GM19397 (cell line): Measurements from ENCODE around the gene FLAD1.

ENCODE experiments used
- ATAC-seq: cut with Tn5 transposase; IDR thresholded peaks from one replicate; pipeline ENCODE4 v1.9.1; 2021; ENCODE audit warnings: mild to moderate bottlenecking, moderate library complexity; ENCODE audit not compliant: unreplicated experiment

FLAD1 gene

DNA sequence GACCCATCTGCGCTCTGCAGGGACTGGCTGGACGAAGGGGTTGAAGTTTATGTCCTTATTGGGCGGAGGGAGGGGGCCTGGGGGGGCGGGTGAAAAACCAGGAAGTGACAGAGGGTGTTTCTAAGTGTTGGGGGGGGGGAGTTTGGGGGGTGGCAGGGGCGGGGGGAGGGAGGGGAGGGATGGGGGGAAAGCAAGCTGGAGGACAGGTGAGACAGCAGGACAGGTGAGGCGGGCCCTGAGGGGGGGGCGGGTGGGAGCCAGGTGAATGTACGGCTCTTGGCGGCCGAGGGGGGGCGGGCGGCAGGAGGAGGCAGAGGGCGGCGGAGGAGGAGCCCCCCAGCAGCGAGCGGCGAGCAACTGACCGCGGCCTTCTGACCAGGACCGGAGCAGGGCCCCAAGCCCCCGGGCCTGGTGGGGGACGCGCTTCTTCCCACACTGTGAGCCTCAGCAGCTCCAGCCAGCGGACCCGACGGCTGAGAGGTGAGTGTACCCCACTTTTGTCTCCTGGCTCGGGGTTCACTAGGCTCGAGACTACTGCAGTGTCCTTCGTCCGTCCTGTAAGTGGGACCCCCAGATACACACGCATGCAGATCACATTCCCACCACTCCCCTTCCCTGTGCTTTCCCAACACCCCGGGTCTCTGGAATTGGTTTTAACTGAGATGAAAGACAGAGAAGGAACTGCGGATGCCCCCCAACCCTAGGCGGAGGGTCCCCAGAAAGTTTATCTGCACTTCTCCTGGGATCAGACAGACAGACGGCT lies 19.5 kb downstream of the FLAD1 start, which contains the start of gene ZBTB7B:
ZBTB7B (plus strand) TSS at position 339 of the 763 bp plus-strand sequence. CDS start 11,859 bp downstream, outside the sequence.
- no peak for ATAC-seq

DNA sequence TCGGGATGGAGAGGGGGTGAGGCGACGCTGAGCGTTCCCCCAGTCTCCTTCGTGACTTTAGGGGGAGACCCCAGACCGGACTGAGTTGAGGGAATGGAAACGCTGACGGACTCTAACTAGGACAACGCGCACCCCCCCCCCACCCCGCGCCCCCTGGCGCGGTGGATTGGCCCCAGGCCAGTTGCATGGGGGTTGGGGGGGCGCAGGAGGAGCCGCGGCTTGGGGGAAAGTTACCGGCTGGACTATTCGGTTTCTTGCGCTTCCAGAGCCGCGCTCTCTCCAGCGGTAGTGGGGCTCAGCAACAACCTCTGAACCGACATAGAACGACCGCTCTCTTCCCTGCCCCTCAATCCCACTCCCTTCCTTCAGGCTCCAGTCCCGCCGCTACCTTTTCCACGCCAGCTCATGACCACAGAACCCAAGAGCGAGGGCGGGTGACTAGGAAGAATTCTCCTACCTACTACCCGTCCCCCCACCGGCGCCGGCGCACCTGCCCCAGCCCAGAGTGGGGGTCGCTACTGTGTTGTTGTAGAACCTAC lies 20.2 kb downstream of the FLAD1 start:
- no peak for ATAC-seq

DNA sequence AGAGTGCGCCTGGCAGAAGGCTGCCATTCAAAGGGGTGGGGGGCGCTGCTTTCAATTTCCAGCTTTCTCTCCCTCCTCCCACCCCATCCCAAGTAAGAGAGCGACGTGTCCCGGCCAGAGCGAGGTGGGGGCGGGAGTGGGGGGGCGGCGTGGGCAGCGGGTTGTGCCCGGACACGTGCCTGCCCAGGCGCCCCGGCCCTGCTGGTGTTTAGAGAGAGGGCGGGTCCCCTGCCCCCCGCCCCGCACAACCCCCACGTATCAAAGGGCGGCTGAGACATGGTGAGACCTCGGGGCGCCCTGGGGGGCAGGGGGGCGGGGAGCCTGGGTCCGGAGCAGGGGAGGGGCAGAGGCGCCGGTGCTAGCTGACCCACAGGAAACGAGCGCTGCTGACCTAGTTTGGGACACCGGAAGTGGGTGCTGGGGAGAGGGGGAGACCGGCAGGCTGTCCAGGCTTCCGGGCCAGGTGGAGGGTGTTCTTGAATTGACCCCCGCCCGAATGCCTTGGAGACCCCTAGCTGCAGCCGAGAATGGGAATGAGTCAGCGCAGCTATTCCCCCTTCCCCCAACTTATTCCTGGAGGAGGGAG lies 20.7 kb downstream of the FLAD1 start:
- no peak for ATAC-seq

DNA sequence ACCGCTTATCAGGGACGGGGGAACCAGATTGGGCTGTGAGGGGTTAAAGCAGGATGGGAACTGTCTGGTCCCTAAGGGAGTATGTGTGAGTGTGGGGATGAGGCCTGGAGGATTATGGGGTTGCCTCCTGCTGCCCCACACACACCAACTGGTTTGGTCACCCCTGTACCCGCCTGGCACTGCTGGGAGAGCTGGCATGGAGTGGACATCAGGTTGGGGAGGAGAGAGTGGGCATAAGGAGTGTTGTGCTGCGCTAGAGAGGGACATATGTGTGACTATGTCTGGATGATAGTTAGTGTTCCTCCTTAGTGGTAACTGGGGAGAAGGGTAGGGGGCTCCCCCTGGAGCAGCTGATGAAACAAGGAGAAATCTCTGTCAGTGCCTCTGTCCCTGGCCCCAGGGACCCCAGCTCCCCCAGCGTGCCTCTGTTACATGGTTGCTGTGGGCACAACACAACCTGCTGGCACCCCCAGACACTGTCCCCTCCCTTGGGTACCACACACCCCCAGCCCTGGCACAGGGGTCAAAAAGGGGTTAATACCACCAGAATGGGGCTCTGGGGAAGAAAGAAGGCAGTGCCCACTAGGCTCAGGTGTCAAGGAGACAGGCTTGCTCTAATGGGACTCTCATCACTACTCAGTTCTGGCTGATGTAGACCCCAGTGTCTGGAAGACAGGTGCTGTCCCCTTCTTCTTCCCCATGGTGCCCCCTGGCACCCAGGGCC lies 21.4 kb downstream of the FLAD1 start:
- ATAC-seq: no peak

DNA sequence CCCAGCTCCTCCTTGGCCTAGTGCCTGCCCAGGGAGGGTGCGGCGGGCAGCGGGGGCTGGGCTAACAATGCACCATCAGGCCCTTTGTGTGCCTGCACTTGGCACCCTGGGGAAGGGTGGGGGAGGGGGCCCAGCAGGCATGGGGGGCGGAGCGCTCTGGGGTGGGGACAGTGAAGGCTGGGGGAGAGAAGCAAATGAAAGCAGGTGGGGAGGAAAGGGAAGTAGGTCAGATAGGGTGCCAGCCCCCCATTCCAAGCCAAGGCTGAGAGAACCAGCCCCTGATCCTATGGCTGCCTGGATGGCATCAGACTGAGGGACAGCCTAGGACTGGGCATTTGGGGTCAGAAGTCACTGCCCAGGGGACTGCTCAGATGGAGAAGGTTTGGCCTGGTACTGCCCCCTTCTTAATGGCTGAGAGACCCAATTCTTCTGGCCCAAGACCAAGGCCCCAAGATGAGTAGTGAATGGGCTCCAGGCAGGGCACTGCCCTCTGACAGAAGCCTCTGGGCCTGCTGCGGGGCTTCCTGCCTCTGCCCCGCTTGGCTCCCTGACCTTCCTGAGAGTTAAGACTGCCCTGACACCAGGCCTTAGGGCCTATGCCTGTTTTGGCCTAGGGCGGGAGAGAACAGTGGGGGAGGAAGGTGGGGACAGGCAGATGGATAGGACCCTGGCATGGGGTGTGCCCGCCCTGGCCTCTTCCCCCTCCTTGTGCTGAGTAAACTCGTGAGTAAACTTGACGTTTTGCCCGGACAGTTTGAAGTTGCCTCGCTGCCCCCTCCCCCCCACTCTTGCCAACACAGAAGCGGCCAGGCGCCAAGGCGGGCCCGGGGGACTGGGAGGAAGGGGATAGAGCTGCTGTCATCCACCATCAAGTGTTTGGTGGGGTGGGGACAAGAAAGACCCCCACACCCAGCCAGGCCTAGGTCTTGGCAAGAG lies 22.2 kb downstream of the FLAD1 start:
- ATAC-seq: no peak

DNA sequence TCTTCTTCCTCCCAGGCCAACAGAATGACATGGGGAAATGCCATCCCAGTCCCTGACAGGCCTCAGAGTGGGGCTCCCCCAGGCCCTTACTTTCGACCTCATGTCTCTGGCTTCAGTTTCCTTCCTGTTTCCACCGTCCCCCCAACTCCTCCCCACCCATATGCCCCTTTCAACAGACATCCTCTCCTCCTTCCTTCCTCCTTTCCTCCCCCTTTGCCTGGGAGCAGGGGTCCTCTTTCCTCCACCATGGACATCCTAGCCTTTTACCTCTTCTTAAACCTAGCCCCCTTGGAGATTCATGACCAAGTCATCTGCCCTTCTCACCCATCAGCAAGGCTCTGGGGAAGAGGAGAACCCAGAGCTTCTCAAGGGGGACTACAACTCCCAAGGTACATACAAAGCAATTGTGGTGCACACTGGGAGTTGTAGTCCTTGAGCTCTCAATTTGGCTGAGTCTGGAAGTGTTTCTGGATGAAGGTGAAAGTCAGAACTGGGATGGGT lies 23.5 kb downstream of the FLAD1 start:
- ATAC-seq: no peak

DNA sequence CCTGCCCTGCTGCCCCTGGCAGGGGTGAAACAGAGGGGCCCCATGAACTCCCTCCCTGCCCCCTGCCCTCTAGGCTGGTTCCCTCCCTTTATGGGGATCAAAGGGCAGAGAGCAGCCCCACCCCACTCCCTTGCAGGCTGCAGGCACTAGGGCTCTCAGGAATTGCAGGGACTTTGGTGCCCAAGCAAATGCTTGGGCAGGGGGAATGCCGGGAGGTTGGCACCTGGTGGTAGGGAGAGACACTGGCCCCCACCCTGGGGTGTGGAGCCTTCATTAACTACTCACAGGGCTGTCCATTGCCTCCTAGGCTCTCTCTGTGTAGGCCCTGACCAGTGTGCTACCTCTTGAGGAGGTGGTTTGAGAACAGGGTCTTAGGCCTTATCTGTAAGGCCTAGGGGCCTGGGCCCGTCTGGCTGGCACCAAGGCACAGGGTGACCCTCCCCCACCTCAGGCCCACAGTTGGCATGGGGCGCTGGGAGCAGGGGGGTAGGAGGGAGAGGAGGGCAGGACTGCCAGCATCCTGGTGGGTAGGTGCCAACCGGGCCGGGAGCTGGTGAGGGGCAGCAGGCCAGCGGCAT lies 24.2 kb downstream of the FLAD1 start:
- no peak for ATAC-seq

DNA sequence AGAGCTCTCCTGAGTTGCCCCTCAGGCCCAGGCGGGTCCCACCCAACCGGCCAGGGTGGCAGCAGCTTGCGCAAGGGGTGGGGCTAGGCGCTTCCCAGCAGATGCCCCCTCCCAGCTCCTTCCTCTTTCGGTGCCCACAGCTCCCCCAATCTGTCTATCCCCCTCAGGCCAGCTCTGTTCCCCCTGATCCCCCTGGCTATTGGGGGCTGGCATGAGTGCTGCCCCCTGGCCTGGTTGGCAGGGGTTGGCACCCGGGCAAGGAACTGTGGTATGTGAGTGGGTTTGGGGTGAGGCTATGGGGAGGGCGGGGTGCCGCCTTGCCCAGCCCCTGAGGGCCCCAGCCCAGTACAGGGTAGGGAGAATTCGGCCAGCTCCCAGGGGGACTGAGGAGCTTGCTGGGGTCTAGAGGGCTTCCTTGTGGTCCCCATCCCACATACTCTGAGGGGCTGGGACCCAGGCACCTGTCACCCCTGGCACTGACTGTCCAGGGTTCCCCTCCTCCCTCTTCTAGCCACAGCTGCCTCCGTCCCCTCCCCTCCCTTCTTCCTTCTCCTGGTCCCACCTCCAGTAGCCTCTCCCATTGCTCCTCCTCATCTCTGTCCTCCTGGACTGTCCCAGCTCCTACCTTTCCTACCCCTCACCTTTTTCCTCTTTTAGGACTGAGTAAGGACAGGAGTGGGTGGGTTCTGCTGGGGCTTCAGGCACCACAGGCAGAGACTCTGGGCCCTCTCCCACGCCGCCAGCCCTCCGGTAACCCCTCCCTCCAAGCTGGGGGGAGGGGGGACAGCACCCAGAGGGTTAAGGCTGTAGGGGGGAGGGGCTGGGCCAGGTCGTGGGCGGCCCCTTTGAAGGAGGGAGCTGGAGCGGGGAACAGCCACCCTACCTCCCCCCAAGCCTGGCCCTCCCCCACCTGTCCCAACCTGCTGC lies 25.1 kb downstream of the FLAD1 start:
- no peak for ATAC-seq

DNA sequence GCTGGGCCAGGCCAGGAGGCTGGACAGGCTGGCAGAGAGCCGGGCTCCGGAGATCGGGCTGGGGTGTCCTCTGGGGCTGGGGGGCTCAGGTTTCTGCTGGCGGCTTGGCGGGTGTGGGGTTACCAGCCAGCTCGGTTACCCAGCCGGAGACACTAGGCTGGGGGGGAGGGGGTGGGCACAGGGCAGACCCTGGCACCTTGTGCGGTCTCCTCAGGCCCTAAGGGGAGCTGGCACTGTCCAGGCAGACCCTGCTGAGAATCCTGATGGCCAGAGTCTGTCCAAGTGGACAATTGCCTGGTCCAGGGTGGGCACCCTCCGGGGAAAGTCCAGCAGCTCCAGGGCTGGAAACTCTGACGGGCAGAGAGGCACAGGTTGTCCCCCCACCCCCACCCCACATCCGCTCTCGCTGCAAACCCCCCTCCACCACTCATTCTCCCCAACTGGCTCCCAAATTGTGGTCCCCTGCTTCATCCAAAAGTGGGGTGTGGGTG lies 26.1 kb downstream of the FLAD1 start:
- no peak for ATAC-seq

DNA sequence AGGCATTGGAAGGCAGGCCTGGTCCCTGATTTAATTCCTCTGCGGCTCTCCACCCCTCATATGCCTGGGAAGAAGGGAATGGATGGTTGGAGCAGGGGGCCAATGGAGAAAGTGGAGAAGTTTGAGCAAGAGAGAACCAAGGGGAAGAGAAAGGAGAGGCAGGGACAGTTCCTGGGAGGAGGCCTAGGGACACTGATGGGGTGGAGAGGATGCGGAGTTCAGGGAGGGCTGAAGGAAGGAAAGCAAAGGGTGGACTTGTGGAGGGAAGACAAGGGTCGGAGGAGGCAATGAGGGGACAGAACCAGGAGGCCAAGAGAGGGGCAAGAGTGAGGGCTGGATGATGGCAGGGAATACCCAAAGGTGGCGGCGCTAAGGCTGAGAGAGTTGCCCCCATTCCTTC lies 26.6 kb downstream of the FLAD1 start:
- no peak for ATAC-seq

DNA sequence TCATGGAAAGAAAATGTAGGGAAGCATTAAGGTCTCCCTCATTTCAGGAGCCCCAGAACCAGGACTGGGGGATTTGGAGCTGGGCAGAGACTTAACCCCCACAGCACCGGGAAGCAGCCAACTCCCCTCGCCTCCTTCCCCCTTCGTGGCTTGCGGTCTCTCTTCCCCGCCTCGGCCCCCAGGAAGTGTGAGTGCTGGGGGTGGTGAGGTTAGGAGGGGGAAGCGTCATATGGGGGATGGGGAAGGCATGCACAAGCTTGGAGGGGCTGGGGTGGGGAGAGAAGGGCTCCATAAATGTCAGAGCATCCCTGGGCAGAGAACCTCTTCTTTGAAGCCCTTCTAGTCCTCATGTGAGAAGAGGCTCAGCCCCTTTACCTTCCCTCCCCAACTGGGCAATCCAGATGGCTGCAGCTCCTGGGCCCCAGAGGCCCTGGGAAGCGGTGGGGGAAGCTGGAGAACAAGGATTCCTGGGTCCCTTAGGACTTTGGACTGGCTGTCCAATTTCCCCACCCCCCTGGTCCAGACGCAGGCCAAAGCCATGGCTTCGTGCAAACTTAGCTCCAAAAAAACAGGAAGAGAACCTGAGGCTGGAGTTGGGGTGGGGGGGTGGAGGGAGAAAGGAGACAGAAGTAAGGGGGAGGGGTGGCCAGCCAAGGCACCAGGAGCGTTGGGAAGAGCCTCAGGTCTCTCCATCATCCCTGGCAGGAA lies 27.2 kb downstream of the FLAD1 start:
- ATAC-seq: no peak

DNA sequence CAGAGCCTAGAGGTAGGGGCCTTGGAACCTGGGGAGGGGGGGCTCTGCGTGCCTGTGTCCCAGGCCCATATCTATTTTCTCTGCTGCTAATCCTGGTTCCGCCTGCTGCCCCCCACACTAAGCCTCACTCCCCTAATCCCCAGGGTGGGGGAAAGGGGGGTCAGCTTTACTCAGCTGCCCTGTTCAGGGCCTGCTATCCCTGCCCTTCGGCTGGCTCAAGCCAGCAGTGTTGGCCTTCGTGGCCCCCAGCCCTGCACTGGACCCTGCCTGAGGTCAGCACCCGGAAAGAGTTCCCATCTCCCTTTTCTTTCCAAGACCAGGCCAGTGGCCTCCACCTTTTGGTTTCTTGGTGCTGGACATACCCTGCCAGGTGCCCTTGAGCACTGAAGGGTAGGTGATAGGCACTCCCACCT lies 27.9 kb downstream of the FLAD1 start:
- ATAC-seq: no peak

DNA sequence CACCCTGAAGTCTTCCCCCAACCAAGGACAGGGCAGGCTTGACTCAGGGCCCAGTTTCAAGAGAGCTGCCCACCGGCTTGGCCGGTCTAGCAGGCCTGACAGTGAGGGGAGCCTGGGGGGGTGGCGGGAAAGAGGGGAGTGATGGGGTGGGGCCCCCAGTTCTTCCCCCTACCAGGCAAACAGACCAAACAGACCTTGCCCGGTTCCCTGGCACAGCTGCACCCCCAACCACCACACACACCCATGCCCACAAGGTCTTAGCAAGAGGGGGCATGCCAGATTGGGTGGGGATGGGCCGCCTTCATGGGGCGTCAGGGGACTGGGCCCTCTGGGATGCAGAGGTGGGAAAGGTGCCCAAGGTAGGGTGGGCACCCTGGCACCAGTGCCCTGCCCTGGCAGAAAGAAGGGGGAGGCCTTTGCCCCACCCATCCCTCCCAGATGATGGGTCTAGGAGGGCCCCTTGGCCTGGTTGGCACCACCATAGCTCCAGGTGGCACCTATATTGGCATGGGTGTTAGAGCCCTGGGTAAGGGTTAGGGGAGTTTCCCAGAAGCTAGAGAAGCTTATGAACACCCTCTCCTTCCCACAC lies 28.4 kb downstream of the FLAD1 start:
- no peak for ATAC-seq

DNA sequence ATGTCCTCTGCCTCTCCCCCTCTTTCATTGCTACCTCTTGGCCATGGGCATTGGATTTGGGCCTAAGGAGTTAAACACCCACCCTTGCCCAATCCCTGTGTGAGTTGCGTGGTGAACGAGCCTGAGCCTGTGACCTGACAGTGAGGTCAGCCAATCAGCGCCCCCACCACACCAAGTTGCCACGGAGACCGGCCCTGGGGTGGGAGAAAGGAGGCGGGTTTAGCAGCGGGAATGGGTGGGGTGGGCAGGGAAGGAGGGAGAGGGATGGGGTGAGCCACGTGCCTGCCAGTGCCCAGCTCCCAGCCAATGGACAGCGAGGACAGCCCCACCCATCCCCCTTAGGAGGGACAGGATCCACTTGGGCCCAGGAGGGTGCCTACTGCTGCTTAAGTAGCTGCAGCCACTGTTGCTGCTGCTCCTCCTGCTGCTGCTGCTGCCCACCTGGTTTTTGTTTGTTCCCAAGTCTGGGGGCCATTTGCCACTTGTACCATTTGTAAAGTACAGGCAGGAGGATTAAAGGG lies 28.9 kb downstream of the FLAD1 start:
- no peak for ATAC-seq

DNA sequence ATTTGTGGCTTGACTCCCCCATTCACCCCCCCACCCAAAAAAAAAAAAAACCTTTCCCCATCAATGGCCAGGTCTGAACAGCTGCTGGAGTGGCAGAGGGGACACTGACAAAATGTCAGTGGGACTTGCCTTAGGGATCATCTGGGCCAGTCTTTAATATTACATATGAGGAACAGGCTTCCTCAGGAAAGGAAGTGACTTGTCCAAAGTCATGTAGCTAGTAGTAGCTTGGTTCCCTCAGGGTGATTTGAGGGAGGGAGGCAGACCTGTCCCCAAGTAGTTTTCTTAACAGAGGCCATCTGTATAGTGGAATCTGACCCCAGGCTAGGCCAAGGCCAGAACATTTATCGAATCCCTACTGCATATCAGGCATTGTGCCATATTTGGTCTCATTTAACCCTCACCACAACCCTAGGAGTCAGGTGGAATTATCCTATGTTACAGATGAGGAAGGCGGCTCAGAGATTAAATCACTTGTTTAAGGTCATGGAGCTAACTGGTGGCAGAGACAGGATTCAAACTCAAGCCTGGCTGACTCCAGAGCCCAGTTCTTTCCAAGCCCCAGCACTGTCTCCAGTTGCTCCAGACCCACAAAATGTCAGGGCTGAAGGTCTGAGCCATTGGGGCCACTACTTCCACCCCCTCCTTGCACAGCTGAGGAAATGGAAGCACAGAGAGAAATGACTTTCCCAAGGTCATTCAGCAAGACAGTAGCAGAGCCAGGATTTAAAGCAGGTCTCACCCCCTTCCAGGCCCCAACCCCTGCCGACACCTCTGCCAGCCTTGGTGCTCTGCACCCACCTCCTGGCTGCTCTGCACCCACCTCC lies 29.8 kb downstream of the FLAD1 start:
- no peak for ATAC-seq

DNA sequence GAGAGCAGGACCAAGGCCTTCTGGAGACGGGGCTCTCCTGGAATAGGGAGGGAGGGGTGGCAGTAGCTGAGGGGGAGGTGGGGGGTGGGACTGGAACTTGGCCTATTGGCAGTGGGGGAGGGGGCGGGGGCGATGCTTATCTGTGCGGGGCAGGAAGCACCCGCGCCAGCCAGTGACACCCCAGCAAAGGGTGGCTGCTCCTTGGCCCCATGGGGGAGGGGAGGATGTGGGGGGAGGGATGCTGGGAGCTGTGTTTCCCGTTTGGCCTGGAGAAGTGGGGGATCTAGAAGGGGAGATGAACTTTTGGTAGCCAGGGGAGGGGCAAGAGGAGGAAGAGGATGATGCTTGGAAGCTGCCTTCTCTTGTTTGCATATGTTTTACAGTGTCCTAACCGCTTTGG lies 30.5 kb downstream of the FLAD1 start:
- no peak for ATAC-seq
